NCI-H774 (cell line): ENCODE measurements around the gene XBP1.
"Not testable (repeated sequence)": the region's sequence is repeated elsewhere in the genome, so short reads cannot be mapped to it uniquely, and the experiment has no call there.

Experiments used
- DNase-seq: peaks from one replicate; lab custom pipeline; 2025; lab: John Stamatoyannopoulos, UW

XBP1 gene

GRCh38 chr22:28791841-28792490 is 8.4 kb downstream of the XBP1 start:
- DNase-seq, result no peak

GRCh38 chr22:28791124-28791523 is 9.2 kb downstream of the XBP1 start:
- DNase-seq, result no peak

GRCh38 chr22:28788601-28789000 is 11.8 kb downstream of the XBP1 start:
- no peak for DNase-seq

DNA sequence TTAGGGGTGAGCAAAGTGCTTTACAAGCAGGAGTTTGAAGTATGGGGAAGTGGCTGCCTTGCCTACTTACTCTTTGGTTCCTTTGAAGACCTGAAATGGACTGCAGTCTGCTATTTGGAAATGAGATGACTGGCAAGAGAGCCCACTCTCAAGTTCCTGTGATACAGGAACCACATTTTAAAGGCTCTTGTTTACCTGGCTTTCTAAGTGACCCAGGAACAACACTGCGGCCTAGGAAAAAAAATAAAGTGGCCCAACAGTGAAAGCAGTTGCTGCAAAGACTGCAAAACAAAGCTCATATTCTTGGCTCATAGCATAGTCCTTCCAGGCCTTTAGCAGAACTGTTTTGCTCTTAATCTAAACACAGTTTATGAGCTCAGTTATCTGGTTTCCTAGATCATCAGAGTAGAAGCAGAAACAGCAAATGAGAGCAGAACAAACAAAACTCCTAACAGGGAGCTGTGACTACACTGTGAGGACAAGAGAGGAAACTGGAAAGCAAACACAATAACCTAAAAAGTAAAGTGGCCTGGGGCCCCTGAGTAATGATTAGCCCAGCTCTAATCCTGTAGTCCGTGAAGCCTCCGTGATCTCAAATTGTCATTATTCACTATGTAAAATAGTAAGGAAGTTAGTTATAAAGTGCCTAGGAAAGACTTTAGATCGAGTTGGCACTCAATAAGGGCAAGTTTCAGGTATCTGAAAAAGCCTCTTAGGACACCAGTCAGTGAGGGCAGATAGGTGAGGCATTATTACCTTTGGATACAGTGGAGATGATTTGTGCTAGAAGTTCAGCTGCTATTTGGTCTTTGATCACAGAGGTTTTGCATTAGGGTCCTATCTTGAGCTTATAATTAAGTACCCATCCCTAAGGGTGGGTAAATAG is 16.3 kb downstream of the XBP1 start:
- no peak for DNase-seq

- DNase-seq, result no peak
Measured at GRCh38 chr22:28780296-28780695, 20.1 kb downstream of the XBP1 start.

DNA sequence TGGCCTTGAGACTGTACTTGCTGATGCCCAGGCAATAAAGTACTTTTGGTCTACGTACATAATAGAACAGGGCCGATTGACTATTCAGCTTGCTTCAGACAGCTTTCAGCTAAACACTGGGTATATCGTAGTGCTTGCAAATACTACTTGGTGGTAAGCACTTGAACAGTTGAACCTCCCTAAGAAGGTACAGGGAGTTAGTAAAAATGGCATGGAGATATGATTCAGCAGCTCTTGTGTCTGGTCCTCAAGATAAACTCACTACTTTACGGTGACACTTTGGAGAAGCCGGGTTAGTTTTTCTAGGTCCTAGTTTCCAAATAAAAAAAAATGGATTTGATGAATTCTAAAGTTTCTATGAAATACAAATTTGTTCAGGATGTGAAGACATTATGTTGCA is 20.5 kb downstream of the XBP1 start:
- DNase-seq, result no peak

DNA sequence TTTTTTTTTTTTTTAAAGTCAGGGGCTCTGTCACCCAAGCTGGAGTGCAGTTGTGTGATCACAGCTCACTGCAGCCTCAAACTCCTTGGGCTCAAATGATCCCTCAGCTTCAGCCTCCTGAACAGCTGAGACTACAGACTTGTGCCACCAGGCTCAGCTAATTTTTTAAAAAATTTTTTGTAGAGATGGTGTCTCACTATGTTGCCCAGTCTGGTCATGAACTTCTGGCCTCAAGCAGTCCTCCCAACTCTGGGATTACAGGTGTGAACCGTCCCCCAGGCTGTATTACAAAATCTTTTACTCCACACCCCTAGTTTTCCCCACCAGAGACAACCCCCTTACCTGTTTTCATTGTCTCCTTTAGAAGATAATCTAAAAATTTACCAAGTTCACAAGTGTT is 26.0 kb downstream of the XBP1 start:
- DNase-seq, result no peak

DNA sequence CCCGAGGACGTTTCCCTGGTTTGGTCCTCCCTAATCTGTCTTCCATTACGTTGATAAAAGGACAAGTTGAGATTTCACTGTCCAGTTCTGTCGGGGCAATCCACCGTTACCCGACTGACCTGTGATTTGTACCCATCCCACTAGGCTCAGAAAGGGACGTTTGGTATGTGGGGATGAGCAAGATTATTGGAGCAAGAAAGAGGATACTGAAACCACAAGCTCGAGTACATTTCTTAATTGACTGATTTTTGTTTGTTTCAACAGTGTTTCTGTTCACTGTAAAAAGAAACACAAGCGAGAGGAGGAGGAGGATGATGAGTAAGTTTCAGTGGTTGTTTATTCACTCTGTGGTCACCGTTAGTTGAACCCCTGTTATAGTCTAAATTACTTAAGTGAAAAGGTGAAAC is 26.9 kb downstream of the XBP1 start:
- DNase-seq, result no peak

DNA sequence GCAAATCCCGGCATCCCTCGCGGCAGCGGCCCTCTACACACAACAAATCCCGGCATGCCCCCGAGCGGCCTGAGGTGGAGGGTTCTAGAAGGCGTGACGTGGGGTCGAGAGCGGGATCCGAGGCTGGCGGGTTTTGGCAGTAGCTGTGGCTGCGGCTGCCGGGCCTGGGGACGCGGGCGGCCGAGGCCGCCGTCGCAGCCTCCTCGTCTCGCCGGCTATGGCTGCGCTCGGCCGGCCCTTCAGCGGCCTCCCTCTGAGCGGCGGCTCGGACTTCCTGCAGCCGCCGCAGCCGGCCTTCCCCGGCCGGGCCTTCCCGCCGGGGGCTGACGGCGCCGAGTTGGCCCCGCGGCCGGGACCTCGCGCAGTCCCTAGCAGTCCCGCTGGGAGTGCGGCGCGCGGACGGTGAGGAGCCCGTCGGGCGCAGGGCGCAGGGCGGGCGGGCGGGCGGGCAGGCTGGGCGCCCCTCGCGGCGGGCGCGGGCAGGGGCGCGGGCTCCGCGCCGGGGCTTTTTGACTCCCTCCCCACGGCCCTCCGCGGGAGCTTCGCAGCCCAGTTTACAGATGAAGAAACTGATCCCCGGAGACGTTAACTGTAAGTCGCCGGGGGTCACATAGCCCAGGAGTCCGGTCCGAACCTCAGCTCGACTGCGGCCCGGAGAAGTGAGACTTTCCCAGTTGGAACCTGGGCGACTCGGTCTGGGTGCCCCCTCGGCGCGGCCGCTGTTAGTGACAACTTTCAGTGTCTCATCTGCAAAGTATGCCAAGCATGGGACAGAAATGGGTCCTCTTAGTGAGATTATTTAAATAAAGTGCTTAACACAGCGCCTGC is 27.5 kb downstream of the XBP1 start, which contains the start of gene CCDC117:
Gene CCDC117 (plus strand): TSS at position 63 of the 828 bp plus-strand sequence. CDS start 155 bp downstream, at position 218.
- peak; percentile 80 for DNase-seq

- peak; percentile 23 for DNase-seq
Measured at GRCh38 chr22:28771195-28771791, 29.1 kb downstream of the XBP1 start.

GRCh38 chr22:28769394-28770085 is 30.8 kb downstream of the XBP1 start:
- no peak for DNase-seq

GRCh38 chr22:28768701-28769393 is 31.5 kb downstream of the XBP1 start:
- DNase-seq, result no peak

DNA sequence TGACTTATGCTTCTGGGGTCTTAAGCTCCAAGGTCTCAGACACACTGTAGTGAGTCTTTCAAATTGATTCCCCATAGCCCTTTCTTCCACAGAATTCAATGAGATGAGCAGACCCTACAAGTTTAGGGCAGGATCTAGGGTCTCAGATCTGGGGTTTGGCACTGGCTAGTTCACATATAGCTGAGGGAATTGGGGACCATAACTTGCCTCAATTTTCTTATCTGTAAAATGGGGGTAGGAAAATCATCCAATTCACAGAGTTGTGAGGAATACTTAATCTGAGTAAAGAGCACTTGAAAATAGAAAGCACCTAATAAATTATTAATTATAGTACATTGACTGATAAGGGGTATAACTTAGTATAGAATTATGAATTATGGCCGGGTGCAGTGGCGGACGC is 33.7 kb downstream of the XBP1 start:
- no peak for DNase-seq

- not testable (repeated sequence) for DNase-seq
Measured at GRCh38 chr22:28762000-28762399, 38.4 kb downstream of the XBP1 start.

- no peak for DNase-seq
Measured at GRCh38 chr22:28761449-28761755, 39.0 kb downstream of the XBP1 start.

DNA sequence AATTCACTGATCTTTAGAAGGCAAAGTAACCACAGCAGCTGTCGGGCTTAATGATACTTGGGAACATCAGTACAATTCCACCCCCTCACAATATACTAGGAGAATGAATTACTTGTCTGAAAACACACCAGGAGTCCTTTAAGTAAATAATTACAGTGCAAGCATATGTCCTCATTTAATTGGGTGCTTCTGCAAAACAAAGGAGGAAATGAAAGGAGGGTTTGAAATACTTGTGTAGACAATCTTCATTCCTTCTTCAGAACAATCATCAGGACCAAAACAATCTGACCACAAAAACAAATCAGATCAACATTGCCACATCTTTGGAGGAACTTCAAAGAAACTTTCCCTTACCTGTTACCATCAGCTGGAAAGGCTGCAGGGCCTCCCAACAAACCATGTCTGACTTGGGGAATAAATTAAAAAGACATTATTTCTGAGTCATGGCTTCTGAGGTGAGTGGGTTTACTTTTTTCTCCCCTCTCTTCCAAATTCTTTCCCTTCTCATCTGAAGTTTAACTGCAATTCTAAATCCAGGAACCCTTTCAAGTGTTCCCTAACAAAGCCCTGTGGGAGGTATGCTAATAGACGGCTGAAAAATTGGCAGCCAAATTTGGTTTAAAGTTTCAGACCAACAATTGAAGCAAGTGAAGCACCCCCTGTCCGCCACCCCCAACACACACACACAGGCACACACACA is 40.4 kb downstream of the XBP1 start:
- DNase-seq, result no peak

GRCh38 chr22:28754512-28754911 is 45.9 kb downstream of the XBP1 start:
- not testable (repeated sequence) for DNase-seq

- DNase-seq, result no peak
Measured at GRCh38 chr22:28750471-28750881, 49.9 kb downstream of the XBP1 start.
